Nephron (organoid): Measurements from ENCODE around the gene PLEKHG7.
"Not testable (repeated sequence)": the region's sequence is repeated elsewhere in the genome, so short reads cannot be mapped to it uniquely, and the experiment has no call there.

Source experiments
- H3K27ac Mint-ChIP-seq, 3 experiments: 2 replicates each; pipeline ENCODE4 v1.8.0; 2020; ENCODE audit warnings: mixed read lengths in 3 of 3, mild to moderate bottlenecking in 2 of 3, moderate library complexity in 1 of 3
- H3K27me3 Mint-ChIP-seq: 2 replicates; pipeline ENCODE4 v1.8.0; 2021; ENCODE audit warnings: low read depth, mild to moderate bottlenecking, moderate library complexity, mixed read lengths
- H3K36me3 Mint-ChIP-seq: 2 replicates; pipeline ENCODE4 v1.8.0; 2020; ENCODE audit warnings: low read depth, mixed read lengths
- H3K4me1 Mint-ChIP-seq: 2 replicates; pipeline ENCODE4 v1.8.0; 2020; ENCODE audit warnings: mixed read lengths
- H3K4me3 Mint-ChIP-seq, 3 experiments: 2 replicates each; pipeline ENCODE4 v1.8.0; 2020; ENCODE audit warnings: mild to moderate bottlenecking in 3 of 3, mixed read lengths in 3 of 3, moderate library complexity in 2 of 3
- H3K9me3 Mint-ChIP-seq: 2 replicates; pipeline ENCODE4 v1.8.0; 2020; ENCODE audit warnings: mixed read lengths
- TF ChIP-seq, protein P1 (sequence below), 3 experiments: fragments of 200-600 bp; sonication (generic); IDR thresholded peaks; one replicate each; pipeline ENCODE4 v1.5.0; 2021; ENCODE audit warnings: antibody characterized with exemption in 3 of 3; ENCODE audit not compliant: unreplicated experiment in 3 of 3

The PLEKHG7 gene

DNA sequence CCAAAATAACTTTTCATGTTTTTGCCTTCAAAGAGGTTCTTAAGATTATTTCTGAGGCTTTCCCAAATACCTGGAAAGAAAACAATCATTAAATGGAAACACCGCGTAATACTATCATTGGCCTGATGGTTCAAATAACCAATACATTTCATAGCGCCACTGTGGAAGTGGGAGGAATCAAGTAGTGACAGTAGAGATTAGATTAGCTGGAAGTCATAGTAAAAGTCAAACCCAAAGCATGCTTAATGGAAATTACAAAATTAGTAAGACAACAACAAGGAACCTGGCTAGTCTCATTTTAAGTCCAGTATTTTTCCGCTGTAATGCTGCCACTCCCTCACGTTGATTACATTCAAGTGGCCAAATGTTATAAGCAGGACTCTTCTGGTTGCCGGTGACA is 41.5 kb upstream of the PLEKHG7 start:
- TF ChIP-seq, protein P1, sequence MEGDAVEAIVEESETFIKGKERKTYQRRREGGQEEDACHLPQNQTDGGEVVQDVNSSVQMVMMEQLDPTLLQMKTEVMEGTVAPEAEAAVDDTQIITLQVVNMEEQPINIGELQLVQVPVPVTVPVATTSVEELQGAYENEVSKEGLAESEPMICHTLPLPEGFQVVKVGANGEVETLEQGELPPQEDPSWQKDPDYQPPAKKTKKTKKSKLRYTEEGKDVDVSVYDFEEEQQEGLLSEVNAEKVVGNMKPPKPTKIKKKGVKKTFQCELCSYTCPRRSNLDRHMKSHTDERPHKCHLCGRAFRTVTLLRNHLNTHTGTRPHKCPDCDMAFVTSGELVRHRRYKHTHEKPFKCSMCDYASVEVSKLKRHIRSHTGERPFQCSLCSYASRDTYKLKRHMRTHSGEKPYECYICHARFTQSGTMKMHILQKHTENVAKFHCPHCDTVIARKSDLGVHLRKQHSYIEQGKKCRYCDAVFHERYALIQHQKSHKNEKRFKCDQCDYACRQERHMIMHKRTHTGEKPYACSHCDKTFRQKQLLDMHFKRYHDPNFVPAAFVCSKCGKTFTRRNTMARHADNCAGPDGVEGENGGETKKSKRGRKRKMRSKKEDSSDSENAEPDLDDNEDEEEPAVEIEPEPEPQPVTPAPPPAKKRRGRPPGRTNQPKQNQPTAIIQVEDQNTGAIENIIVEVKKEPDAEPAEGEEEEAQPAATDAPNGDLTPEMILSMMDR (IDR thresholded peaks at IDR 0.05; ENCODE audit: unreplicated experiment in 3 of 3) = no peak
- Mint-ChIP-seq H3K9me3 (no peaks in the 10 kb centered on the region), H3K4me3 (no peak overlapping the region), H3K27ac (no peak overlapping the region), H3K4me1 (peaks cover 8% of the 10 kb centered on the region), H3K36me3 (no peaks in the 10 kb centered on the region), H3K27me3 (no peaks in the 10 kb centered on the region)

DNA sequence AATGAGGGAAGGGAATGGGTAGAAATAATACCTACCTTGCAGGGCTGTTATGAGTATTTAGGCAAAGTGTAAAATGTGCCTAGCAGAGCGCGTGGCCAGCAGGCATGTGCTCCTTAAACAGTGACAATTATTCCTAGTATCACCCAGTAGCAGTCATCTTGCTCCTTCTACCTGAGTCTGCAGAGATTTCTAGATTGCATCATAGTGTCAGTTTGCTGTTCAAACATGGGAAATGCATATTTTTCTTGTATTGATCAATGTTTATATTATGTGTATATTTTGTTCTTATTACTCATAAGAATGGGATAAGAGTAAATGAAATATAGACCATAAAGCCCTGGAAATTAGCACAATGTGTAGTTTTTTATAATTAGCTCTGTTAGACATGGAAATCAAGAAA is 37.3 kb upstream of the PLEKHG7 start:
- Mint-ChIP-seq H3K36me3 (no peaks in the 10 kb centered on the region), H3K4me1 (peaks cover 9% of the 10 kb centered on the region), H3K27ac (no peak overlapping the region), H3K27me3 (no peaks in the 10 kb centered on the region), H3K9me3 (no peaks in the 10 kb centered on the region), H3K4me3 (no peak overlapping the region)
- TF ChIP-seq, protein P1 (IDR thresholded peaks at IDR 0.05; ENCODE audit: unreplicated experiment in 3 of 3) = no peak

DNA sequence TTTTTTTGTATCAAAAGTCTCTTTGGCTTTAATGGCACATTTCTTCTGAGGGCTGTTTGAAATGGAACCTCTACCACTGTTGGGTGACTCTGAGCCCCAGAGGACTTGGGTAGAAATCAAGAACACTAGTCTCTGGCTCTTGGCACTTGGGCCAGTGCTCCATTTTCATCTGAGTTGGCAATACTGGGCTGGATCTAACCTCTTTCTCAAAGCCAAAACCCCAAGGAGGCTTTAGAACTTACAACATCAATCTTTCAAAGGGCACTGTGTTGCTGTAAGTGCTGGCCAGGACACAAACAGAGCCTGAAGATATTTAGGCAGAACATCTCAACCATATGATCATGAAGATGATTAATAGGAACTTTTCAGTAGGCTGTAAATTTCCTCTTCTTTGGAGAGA is 34.0 kb upstream of the PLEKHG7 start:
- no peak overlapping the region for H3K4me3 Mint-ChIP-seq
- TF ChIP-seq, protein P1 (IDR thresholded peaks at IDR 0.05; ENCODE audit: unreplicated experiment in 3 of 3) = no peak
- no peaks in the 10 kb centered on the region for H3K9me3 Mint-ChIP-seq

GRCh38 chr12:92671524-92671923 is 31.3 kb upstream of the PLEKHG7 start:
- not testable (repeated sequence) for H3K27ac Mint-ChIP-seq, H3K4me3 Mint-ChIP-seq, H3K36me3 Mint-ChIP-seq, H3K4me1 Mint-ChIP-seq, H3K9me3 Mint-ChIP-seq, H3K27me3 Mint-ChIP-seq

More for the DNA sequence above, 34.0 kb upstream of the PLEKHG7 start:
- peaks cover 5% of the 10 kb centered on the region for H3K27me3 Mint-ChIP-seq
- H3K36me3 Mint-ChIP-seq = no peaks in the 10 kb centered on the region
- no peak overlapping the region for H3K27ac Mint-ChIP-seq
- H3K4me1 Mint-ChIP-seq = peaks cover 9% of the 10 kb centered on the region

DNA sequence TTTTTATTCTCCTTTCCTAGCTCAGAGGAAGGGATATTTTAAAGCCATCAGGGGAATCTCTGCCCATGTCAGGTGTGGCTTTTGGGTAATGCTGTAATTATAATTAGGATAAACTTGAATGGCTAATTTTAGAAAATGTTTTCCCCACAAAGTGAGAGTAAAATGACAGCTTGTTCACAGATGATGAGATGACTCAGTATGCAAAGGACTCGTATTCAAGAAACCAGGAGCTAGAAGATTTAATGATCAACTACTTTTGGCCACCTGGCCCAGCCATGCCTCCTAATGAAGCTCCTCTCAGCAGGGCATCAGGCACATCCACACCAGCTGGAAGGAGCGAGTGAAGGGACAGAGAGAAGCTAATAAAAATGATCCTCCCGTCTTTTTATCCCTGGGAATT is 29.0 kb upstream of the PLEKHG7 start:
- peaks cover 7% of the 10 kb centered on the region for H3K4me1 Mint-ChIP-seq
- H3K9me3 Mint-ChIP-seq = no peaks in the 10 kb centered on the region
- H3K36me3 Mint-ChIP-seq = no peaks in the 10 kb centered on the region
- H3K27me3 Mint-ChIP-seq = peaks cover 5% of the 10 kb centered on the region
- TF ChIP-seq, protein P1 (IDR thresholded peaks at IDR 0.05; ENCODE audit: unreplicated experiment in 3 of 3) = no peak
- H3K27ac Mint-ChIP-seq = no peak overlapping the region
- H3K4me3 Mint-ChIP-seq = no peak overlapping the region

- H3K4me1 Mint-ChIP-seq = no peaks in the 10 kb centered on the region
- TF ChIP-seq, protein P1 (IDR thresholded peaks at IDR 0.05; ENCODE audit: unreplicated experiment in 3 of 3) = no peak
- H3K4me3 Mint-ChIP-seq = no peak overlapping the region
- H3K27me3 Mint-ChIP-seq = peaks cover 5% of the 10 kb centered on the region
- no peaks in the 10 kb centered on the region for H3K9me3 Mint-ChIP-seq
- H3K27ac Mint-ChIP-seq = no peak overlapping the region
- H3K36me3 Mint-ChIP-seq = no peaks in the 10 kb centered on the region
Observed at GRCh38 chr12:92674500-92674899, 28.3 kb upstream of the PLEKHG7 start.
